Glomerular visceral epithelial cell (primary cell): ENCODE data around the gene C4orf50.
"Not testable (repeated sequence)": the region's sequence is repeated elsewhere in the genome, so short reads cannot be mapped to it uniquely, and the experiment has no call there.

ENCODE experiments used
- DNase-seq: peaks from one replicate; pipeline ENCODE4 v3.0.0-alpha.2; 2016; ENCODE audit errors: extremely low spot score

C4orf50 gene

GRCh38 chr4:5969336-5969735 lies 48.9 kb downstream of the C4orf50 start:
- no peak for DNase-seq

- no peak for DNase-seq
These were observed 50.0 kb downstream of the C4orf50 start for GRCh38 chr4:5968246-5968645.

GRCh38 chr4:5967783-5968182 lies 50.4 kb downstream of the C4orf50 start:
- DNase-seq: no peak

DNA sequence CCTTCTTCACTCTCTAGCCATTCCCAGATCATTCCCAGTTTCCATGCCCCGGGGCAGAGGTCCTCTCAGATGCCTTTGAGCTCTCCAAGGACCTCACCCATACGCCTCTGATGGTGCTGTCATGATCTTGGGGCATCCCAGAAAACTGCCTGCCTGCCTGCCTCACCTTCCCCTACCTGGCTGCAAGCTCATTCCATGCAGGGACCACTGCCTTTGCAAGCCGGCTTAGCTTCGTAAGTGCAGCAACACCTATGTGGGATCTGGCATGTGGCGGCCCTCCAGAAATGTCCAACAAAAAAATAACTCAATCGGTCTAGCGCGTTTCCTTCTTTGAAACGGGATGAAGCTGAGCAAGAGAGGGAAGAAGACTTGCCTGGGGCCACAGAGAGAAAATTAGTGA lies 53.0 kb downstream of the C4orf50 start:
- no peak for DNase-seq

DNA sequence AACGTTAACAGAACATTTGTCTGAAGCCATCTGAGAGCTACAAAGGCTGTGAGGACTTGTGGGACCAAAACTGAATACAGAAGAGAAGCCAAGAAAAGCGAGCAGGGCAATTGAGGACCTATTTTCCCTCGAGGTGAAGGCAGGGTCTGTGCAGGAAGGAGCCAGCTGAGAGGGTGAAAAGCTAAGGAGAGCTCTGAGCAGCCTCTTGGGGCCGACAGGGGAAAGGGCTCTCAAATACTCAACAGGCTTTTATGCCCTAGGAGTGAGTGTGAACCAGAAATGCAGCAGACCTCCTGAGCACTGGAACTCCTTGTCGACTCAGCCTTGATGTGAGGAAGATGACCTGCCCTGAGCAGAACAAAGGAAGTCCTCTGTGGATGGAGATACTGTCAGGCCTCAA lies 54.2 kb downstream of the C4orf50 start:
- DNase-seq: no peak

GRCh38 chr4:5963611-5964010 lies 54.6 kb downstream of the C4orf50 start:
- no peak for DNase-seq

GRCh38 chr4:5962416-5962815 lies 55.8 kb downstream of the C4orf50 start:
- DNase-seq: no peak

DNA sequence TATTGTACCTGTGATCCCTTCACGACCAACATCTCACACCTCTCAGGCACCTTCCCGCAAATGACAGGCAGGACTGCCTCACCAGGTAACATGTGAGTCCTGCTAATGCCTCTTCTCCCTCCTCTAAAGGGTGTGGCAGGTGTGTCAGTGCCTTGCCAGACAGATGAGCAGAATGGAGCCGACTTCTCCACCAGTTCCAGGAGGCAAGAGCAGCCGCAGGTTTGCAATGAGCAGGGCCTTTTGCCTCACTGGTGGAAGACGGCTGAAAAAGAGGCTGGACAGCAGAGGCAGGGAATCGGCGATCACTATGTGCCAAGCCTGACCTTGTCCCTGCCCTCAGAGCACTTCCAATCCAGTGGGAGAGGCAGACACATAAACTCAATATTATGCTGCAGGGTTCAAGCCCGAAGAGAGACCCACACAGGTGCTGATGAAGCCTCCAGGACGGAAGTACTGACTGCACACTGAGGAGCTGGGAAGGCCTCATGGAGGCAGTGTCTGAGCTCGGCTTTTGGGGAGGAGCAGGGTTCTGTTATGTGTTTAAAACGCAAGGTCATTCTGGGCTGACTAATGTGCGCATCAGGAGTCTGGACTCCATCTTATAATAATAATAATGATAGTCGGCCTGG lies 57.9 kb downstream of the C4orf50 start:
- no peak for DNase-seq

GRCh38 chr4:5959211-5959982 lies 58.8 kb downstream of the C4orf50 start:
- no peak for DNase-seq

GRCh38 chr4:5958199-5958735 lies 60.0 kb downstream of the C4orf50 start:
- no peak for DNase-seq

- DNase-seq: no peak
These were observed 61.2 kb downstream of the C4orf50 start for GRCh38 chr4:5957076-5957475.

DNA sequence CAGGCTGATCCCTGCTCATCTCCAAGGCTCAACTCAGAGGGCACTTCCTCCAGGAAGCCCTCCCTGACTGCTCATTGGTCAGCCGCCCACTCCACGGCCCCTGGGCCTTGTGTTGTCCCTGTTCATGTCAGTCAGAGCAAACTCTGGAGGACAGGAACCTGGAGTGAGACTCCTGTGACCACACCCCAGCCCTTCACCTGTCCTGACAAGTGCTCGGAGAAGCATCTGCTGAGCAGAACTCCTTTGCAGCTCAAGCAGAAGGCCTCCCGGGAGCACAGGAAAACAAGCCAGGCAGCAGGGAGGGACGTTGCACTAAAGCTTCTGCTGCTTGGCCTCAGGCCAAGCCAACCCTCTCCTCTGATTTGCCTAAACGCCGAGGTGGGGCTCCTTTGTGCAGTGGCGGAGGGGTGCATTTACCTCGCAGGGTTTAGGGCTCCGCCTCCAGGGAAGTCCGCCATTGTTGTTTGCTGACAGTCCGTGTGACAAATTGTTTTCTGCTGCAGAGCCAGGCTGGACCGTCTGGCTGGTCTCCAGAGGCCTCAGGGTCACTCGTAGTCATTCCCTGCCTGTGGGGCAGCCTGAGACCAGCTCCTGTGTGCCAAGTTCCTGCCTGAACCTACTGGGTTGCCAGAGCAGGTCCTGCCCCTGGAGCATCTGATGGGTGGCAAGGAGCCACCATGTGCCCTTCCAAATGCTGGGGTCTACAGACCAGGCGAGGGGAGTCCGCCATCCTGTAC lies 61.8 kb downstream of the C4orf50 start:
- DNase-seq: no peak

DNA sequence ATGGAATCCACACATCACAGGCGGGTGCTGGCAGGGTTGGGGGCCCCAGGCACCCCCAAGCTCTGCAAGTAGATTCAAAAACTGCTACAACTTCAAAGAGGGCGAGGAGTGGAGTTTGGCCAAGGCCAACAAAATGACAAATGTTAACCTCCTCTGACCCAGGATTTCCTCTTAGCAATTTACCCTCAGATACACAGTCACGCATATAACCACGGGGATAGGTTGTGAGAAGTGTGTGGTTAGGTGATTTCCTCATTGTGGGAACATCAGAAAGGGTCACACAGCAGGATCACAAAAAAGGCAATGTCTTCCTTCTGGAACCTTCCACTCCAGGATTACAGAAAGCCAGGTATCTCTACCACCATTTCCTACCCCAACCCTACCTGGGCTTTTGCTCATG lies 62.4 kb downstream of the C4orf50 start:
- no peak for DNase-seq

- peak; percentile 13 for DNase-seq
These were observed 62.9 kb downstream of the C4orf50 start for GRCh38 chr4:5955201-5955821.

- DNase-seq: no peak
These were observed 64.0 kb downstream of the C4orf50 start for GRCh38 chr4:5954056-5954760.

GRCh38 chr4:5952975-5953951 lies 65.0 kb downstream of the C4orf50 start:
- no peak for DNase-seq

GRCh38 chr4:5952286-5952974 lies 65.8 kb downstream of the C4orf50 start:
- no peak for DNase-seq

GRCh38 chr4:5946653-5947052 lies 71.6 kb downstream of the C4orf50 start:
- not testable (repeated sequence) for DNase-seq

DNA sequence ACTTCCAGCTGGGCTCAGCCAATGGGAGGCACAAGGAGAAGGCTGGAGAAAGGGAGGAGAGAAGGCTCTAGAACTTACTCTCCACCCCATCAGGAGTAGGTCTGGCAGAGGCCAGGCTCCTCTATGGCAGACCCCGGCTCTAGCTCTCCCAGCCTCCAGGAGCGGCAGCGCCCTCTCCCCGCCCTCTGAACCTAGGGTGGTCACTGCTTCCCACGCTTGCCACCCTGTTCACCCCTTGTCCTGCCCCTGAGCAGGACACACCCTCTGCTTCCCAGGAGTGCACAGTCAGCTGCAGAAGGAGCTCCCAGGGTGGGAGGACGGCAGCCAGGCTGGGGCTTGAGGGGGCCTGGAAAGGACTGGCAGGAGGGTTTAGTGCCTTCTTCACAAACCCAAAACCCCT lies 72.3 kb downstream of the C4orf50 start:
- no peak for DNase-seq

- DNase-seq: no peak
These were observed 73.1 kb downstream of the C4orf50 start for GRCh38 chr4:5945171-5945570.
